ENCODE measurements around the gene LMX1A.

LMX1A gene

DNA sequence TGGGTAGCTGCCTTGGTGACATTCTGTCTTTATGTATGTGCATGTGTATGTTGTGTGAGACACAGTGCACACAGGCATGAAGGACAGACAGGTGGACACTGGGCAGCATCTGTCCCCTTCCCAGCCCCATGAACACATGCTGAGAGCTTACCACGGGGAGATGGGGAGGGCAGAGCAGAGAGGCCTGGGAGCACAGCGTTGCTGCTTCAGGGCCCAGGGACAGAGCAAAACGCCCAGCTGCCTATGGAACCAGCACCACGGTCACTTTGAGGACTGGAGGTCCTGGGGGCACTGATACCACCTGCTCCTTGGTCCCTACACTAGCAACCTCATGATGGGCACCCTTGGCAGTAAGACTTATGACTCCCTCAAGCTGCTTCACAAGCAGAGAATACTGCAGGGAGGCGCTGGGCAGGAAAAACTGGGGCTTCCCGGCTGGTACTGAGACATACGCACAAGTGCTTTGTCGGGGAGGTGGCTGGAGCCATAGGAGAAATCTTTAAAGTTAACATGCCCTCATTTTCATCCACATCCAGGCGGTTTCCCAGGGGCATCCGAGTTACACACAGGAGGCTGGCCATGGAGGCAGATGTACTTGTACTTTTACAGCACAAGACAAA is 40.3 kb downstream of the LMX1A start:
- DNase-seq = no peak

DNA sequence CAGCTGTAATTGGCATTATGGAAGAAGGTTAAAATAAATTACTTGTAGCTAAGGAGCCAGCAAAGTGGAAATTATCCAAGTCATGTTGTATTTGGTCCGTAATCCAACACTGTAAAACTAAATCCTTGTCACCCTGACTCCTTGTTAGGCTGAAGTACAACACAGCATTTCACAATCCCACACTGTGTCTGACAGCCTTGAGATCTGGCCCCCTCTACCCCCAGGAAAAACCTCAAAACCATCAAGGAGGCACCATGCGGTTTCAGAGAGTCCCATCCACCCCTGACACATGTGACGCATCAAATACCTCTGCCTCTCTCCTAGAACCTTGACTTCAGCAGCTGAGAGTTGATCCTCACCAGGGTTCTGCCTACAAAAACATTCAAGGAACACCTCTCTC is 41.0 kb downstream of the LMX1A start:
- DNase-seq = no peak

DNA sequence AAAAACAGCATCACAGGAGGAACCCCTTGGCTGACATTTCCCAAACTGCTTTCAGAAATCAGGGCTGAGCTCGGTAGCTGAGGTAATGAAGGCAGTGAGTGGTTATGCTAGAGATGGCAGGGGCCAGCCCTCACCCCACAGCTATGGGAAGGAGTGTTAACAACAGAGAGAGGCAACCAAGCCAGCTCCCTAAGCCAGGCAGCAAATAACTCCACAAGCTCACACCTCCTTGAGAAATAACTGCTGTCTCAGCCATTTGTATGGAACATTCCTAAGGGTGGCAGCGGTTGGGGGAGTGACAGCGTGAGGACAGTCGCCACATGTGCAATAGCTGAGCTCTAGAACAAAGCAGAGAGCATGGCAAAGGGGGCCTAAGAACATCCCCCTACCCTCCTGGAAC is 42.6 kb downstream of the LMX1A start:
- no peak for DNase-seq

DNA sequence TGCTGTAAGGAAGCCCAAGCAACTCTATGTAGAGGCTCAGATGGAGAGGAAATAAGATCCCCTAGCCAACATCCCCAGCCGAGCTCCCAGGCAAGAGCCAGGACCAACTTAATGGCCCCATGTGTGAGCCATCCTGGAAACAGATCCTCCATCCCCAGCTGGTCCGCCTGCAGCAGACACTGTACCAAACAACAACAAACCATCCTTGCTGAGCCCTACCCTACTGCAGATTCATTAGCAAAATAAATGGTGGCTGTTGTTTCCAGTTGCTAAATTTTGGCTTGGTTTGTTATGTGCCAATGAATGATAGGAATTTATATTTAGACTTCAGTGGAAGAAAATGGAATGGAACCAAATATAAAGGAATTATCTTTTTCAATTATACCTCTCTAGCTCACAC is 43.9 kb downstream of the LMX1A start:
- DNase-seq = no peak

DNA sequence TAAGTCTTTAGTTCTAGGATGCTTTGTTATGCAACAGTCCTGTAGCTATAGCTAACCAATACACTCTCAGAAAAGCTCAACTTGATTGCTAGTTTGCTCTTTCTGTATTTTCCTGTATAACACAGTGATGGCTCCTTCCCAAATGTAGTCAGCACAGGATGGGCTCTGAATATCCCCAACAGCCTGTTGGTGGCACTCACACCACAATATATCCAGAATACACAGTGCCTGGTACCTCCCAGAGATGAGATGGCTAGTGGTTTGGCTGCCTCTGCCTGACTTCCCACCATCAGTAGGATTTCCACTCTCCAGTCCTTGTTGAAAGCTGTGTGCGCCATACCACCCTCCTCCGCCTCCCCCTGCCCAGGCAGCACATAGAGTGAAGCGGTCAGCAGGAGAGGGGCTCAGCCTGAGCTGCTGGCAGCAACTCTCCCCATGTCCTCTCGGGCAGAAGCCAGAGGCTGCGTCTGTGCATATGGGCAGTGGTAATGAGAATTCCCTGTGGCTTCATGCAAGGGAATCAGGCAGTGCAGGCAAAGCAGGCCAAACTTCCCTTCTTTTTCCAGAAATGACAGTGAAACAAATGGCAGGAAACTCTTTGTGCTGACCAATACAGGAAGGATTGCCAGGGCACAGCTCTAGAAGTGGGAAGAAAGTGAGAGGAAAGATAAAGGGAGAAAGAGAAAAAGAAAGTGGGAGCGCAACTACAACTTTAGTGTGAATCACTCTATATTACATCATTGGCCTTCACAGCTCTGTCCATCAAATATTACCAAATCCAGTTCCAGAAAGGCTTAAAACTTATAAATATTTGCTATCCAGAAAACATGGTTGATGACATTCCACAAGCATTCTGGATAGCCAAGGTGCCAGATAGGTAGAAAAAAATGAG is 49.7 kb downstream of the LMX1A start:
- DNase-seq = no peak

DNA sequence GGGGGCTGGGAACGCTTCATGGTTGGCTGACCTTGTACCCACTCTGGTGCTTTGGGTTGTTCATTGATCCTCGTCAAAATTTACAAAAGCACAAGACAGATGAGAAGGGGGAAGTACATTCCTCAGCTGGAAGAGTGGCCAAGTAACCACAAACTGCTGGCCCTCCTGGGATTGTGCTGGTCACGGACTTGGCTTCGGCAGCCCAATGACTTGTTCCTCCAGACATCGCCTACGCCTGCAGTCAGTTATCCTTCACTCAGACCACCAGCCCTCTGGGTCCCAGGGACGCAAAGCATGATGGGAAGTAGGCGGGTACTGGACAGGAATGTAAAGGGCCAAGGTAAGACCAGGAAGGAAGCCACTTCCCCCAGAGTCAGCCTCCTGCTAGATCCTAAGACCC is 53.1 kb downstream of the LMX1A start:
- no peak for DNase-seq

DNA sequence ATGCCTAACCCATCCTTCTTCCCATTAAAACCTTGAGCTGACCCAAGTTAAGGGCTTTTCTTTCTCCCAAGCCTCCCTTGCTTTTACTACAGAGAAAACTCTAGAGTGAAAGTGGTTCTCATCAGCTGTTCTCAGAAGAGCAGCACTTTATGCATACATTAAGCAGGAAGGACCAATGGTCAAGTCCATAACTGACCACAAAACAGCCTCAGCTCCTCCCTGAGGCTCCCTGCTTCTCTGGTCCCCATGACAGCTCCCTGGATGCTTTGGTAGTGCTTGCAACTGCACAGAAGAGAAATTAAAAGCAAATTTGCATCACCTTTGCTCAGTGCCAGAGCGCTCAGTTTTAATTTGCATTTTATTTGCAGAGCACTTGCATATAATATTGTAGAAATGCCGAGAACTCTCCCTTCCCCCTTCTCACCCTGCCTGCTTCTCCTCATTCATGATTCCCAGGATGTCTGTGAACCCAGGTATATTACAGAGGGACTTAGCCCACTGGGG is 56.1 kb downstream of the LMX1A start:
- DNase-seq = no peak

DNA sequence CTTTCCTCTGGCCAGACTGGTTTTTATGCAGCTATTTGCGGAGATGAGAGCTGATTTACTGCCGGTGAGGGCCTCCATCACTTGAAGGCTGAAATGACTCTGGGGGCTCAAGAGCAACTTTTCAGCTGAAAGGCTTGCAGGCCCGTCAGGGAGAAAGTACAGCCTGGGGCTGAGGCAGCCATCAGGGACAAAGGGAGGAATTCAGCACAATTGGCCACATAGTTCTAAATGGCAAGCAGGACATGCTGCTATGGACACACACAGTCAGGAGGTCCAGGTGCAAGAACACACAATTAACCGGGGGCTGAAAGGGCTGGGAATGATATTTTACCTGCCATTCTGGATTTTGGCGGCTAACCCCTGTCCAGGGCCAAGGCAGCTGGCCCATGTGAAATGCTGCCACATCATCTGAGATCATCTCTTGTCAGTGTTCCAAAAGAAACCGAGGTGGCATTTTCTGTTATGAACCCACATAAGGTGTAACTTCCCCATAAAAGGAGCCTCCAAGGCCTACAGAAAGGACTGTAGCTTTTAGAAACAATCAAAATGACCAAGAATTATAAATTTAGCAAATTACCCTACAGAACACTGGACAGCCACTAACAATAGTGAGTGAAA is 58.2 kb downstream of the LMX1A start:
- no peak for DNase-seq

DNA sequence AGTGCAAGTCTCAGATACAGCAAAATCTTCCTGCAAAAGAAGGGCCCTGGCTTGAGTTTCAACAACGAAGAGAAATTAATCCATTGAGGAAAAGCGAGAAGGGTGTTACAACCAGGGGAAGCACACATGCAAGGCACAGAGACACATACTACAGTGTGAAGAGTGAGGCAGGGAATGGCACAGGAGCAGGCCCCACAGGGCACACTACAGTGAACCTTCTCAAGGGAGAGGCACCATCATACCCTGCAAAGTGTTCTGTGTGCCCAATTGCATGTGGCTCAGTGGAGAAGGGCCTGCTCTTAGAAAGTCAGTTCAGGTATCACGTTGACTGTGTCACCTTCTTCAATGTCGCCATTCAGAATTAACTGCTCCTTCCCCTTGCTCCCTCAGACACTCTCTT is 60.3 kb downstream of the LMX1A start:
- DNase-seq = no peak

DNA sequence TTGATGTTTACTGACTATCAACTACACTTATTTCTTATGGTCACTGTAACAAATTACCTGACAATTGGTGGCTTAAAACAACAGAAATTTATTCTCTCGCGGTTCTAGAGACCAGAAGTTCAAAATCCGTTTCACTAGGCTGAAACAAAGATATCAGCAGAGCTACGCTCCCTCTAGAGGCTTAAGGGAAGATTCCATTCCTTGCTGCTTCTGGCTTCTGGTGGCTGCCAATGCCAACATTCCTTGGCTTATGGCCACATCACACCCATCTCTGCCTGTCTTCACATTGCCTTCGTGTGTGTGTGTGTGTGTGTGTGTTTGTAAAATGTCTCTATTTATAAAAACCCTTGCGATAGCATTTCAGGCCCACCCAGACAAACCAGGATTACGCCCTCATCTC is 66.4 kb downstream of the LMX1A start:
- no peak for DNase-seq

DNA sequence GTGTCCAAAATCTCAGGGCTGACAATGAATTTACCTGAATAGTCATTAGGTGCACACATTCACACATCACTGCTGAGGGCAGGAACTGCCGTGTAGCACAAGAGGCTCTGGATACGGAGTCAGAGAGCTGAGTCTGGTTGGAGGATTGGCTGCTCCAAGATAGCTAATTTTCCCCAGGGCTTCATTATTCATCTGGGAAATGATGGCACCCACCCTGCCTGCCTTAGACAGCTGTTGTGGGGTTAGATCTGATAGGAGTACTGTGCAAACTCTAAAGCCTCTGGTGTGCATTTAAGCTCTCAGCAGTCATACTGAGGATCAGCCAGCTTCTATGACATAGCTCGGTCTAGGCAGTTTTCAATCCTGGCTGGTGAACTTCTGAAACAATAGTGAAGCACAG is 67.0 kb downstream of the LMX1A start:
- DNase-seq = no peak

DNA sequence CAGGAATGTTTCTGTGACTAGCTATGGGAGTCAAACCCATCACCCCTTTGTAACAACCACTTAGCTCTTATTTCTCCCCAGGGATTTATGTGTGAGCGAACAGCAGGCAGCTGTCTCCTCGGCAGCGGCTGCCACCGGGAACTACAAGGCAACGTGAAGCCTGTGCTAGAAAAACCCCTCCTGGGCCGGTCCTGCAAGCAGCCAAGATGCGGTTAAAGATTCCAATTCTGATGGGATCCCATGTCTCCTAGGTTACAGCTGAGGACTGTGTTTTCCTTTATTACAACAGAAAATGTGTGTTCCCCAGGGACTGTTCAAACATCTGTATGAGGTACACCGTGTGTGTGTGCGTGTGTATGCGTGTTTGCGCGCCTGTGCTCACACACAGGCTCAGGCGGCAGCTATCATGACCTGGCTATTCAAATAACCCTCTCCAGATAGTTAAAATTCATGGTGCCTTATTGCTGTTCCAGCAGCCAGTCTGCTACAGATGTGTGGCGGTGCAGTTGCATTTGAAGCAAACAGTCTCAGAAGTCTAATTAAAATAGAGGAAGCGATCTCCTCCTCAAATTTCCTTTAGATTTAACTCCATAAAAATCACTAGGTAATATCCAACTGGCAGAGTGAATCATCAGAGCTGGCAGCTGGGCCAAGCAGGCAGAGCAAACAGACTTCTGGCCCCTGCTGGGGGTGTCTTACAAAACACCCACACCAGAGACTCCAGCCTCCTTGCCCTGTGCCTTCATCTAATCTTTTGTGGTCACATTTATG is 68.0 kb downstream of the LMX1A start:
- no peak for DNase-seq

DNA sequence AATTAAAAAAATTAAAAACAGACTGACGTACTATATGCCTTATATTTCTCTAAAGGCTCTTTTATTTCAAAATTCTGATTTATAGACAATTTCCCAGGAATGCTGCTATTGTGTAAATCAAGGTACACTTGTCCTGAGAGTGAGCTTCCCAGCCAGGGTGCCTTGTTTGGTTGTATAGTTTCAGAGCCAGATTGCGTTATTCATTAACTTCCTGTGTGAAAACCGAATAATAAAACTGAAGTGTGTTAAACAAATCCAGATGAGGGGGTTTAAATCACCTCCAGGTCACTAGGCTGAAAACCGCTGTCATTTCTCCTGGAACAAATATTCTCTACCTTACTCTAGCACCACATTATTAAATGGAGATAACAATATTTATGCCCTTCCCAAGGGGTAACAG is 68.7 kb downstream of the LMX1A start:
- DNase-seq = no peak

DNA sequence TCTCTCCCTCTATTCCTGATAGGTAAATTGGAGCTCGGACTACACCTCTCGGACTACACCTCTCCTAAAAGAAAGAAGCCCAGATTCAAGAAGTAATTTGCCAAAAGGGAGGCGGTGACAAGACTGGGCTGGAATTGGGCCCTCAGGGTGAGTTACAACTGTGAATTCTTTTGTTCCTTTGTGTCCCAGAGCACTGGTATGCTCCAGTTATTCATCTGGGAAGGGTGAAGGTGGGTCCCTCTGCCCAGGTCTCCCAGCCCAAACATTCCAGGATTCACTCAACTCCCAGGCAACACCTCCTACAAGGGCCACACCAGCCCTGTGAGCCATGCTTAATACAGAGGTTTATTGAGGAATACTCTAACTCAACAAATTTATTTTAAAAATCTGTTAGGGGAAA is 69.2 kb downstream of the LMX1A start:
- no peak for DNase-seq

DNA sequence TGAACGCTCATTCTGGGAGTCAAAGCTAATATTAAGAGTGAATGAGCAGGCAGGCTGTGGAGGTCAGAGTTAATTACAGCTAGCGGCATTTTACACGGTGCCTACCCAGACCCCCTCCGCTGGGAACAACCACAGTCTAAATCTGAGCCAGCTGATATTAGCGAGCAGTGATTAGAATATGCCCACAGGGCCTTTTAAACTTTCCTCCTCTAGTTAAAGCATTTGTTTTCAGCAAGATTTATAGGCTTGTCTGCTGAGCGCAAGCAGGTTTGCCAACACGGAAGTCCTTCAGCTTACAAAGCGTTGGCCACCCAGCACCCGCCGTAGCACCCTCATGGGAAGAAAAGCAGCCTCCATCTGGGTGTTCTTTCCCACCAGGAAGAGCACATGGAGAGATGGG is 72.1 kb downstream of the LMX1A start:
- no peak for DNase-seq

DNA sequence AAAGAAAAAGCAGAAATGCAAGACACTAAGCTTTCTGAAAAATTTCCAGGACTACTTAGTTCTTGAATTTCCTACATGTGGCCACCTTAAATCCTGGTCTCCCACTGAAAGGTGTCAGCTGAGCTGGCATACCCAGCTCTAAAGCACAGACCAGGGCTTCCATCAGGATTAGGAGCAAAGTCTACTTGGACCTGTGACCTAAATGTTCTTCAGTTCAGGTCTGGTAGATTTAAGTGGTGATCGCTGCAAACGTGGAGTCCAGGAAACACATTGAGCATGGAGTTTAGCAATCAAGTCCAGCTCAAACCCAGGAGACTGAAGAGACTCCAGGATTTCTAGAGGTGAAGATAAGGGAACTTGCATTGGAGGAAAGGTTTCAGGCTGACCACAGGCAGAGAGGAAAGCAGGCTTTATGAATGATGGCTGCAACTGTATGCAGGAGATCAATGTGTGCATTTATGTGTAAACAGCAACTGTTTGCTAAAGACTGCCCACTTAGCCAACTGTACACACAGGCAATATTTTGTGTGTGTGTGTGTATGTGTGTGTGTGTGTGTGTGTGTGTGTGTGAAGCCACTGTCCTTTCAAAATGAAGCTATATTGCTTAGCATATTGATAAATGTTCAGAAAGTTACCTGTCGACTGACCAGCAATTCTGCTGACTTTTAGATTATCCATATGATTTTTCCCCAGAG is 75.2 kb downstream of the LMX1A start:
- DNase-seq = no peak

DNA sequence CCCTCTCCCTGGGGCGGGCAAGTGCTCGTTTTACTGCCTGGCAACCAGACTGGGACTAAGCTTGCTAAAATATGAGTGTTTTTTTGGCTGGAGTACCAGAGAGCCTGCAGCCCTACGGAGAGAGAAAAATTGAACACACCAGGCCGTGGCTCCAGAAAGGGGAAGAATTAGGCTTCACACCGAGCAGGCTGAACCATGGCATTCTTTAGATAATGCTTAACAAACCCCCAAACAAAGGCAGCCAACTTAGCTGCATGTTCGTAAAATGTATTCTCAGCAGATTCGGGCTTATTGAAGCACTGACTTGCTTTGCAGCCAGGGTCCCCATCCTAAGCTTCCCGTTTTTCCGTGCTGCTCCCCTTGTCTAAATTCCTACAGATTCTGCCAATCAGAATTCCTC is 76.6 kb downstream of the LMX1A start:
- no peak for DNase-seq

DNA sequence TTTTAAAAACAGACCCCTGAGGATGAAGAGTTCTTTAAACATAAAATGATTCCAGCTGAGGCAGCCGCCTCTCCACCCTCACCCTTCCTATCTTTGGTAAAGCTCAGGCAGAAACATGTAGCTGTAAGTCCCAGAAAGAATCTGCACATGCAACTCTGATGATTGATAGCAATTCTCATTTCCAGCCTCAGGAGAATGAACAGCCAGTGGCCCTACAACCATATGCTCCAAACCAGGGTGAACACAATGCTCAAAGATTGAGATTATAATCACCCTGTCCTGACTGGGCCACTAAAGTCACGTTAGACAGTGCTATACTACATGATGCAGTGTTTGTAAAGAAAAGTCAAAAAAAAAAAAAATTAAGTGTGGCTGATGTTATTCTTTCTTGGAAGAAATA is 80.2 kb downstream of the LMX1A start:
- DNase-seq = no peak

DNA sequence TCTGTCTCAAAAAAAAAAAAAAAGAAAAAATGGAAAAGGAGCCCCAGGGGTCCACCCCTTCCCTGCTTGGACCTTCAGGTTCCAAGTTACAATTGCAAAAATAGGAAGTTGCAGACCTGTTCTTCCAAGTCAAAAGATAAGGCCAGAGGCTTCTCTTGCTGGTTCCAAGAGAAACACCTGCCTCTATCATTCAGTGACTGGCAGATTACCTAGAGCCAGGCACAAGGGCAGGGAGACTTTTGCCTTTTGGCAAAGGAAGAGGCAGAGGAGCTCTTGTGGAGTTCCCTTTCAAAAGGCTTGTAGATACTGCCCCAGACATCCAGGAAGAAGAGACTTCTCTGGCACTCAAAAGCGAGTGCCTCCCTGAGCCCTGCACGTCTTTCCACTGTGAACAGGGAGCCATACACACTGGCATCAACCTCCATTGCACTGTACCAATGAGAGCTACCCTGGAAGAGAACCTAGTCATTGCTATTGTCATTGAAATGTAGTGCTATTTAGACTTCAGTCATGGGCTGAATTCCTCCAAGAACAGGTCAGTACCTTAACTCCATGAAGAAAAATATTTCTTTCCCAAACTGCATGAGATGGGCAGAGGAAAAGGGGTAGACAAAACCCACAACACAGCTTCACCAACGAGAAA is 91.2 kb downstream of the LMX1A start:
- no peak for DNase-seq

DNA sequence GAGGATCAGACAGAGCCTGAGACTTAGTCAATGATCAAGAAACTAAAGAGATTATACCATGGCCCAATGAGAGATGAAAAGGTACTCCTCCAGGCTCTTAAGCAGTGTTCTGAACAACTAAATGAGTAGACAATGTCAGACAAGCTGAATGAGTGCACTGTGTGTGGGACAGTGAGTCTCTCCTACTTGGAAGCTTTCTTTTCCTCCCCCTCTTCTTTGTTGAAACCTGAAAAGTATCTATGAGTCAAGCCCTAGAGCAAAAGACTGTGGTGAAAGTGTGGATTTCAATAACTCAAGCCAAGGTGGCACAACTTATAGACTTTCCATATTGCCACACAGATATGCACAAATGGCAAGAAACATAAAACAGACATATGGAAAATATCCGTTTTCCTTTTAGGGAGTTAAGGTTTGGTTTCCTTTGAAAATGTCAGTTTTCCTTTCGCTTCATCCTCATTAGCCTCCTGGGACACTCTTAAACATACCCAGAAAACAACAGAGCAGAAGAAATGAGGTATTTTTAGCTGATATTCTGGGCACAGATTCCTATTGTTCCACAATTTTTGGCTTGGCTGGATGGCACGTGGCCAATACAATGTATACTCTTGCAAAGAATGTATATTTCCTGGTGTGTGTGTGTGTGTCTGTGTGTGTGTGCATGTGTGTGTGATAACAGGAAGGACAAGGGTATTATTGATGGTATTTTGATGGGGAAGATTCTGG is 96.6 kb downstream of the LMX1A start:
- no peak for DNase-seq

DNA sequence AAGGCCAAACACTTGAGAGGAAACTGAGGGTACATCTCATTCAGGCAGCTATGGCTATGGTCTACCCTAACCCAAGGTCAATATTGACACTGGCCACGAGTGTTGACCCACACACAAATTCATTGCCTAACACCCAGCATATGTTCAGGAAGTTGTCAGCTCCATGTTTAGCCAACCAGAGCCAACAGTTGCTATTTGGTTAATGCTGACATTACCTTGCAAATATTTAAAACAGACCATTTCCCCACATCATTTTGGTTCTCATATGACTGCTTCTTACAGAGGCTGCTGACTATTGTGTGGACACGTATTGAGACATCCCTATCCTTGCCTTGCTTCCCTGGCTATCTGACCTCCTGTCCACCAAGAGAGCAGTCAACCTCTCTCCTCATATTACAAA is 97.3 kb downstream of the LMX1A start:
- DNase-seq = no peak

Data from stimulated activated CD4-positive, alpha-beta T cell treated with anti-CD3 and anti-CD28 coated beads, Interleukin-4, amount 100 ng/mL, for 24 hours (primary cell).